Endothelial cell of umbilical vein (primary cell): ENCODE measurements around the gene GPANK1. TPM values are rescaled to one million over a fixed set of nuclear protein-coding genes. Genes with fewer than 3 reads are reported as not detected.

ENCODE experiments used
- BruUV-seq: library from RNA; stranded (reverse); fragments of 400-500 nt; replicated peaks from 2 replicates; lab custom pipeline; 2021; lab: Mats Ljungman, UMichigan
- CTCF ChIA-PET: fragments of 300-600, 350-600 bp; sonication (Branson Sonifier 250); formaldehyde crosslinking; loops from one replicate; lab custom pipeline; 2021; ENCODE audit warnings: antibody characterized with exemption, inconsistent platforms; lab: Charles Lee
- POLR2A ChIA-PET: fragments of 300-600, 350-600 bp; sonication (Branson Sonifier 250); formaldehyde crosslinking; loops from one replicate; lab custom pipeline; 2021; ENCODE audit warnings: antibody characterized with exemption, inconsistent platforms; lab: Charles Lee
- DNase-seq: peaks from one replicate; pipeline ENCODE4 v3.0.0-alpha.2; 2011; ENCODE audit warnings: low read depth, low spot score
- FAIRE-seq: peaks from 2 replicates; lab custom pipeline; 2011; peaks lifted over from hg19 to GRCh38; lab: Jason Lieb, UNC
- H2AFZ ChIP-seq: 2 replicates; pipeline ENCODE4 v1.6.0; 2012; ENCODE audit warnings: low read depth, low read length, control low read depth, inconsistent platforms
- H3K27ac ChIP-seq: 2 replicates; pipeline ENCODE4 v1.5.1; 2011; ENCODE audit warnings: low read depth, mild to moderate bottlenecking, control low read depth, low read length, moderate library complexity; ENCODE audit not compliant: insufficient read depth
- H3K27me3 ChIP-seq, 2 experiments: 2 replicates each; pipeline versions ENCODE4 v1.6.0 to v1.6.1; 2011; ENCODE audit warnings: low read length in 2 of 2, mixed read lengths in 1 of 2; ENCODE audit not compliant: control insufficient read depth in 2 of 2, insufficient read depth in 2 of 2
- H3K36me3 ChIP-seq, 2 experiments: 2 replicates in 1 of 2; 3 replicates in 1 of 2; pipeline ENCODE4 v1.5.1; 2011; ENCODE audit warnings: low read length in 2 of 2, mild to moderate bottlenecking in 1 of 2, moderate library complexity in 1 of 2; ENCODE audit not compliant: control insufficient read depth in 2 of 2, insufficient read depth in 2 of 2; ENCODE audit errors: extremely low read depth in 1 of 2
- H3K4me1 ChIP-seq: 3 replicates; pipeline ENCODE4 v1.5.1; 2011; ENCODE audit warnings: mild to moderate bottlenecking, low read length; ENCODE audit not compliant: control insufficient read depth, insufficient read depth; ENCODE audit errors: extremely low read depth
- H3K4me2 ChIP-seq: 2 replicates; pipeline ENCODE4 v1.6.1; 2011; ENCODE audit warnings: low read length, control low read depth, mixed read lengths; ENCODE audit not compliant: insufficient read depth
- H3K4me3 ChIP-seq, 3 experiments: fragments of 200-600 bp in 1 of 3; sonication (generic), shearing (Covaris generic) in 1 of 3; replicated peaks in 1 of 3; 2 replicates each; pipeline ENCODE4 v1.5.1; 2011 to 2016; ENCODE audit warnings: control low read depth in 3 of 3, low read length in 3 of 3, mild to moderate bottlenecking in 2 of 3, inconsistent platforms in 1 of 3, low read depth in 1 of 3, moderate library complexity in 1 of 3; ENCODE audit not compliant: insufficient read depth in 1 of 3
- H3K79me2 ChIP-seq: 2 replicates; pipeline ENCODE4 v1.6.0; 2012; ENCODE audit warnings: low read length, inconsistent platforms; ENCODE audit not compliant: control insufficient read depth, insufficient read depth
- H3K9ac ChIP-seq: replicated peaks from 2 replicates; pipeline ENCODE3; 2011; ENCODE audit warnings: low read length, control low read depth; ENCODE audit not compliant: insufficient read depth; ENCODE audit errors: extremely low read depth
- H3K9me1 ChIP-seq: replicated peaks from 3 replicates; pipeline ENCODE4 v1.6.0; 2011; ENCODE audit warnings: mild to moderate bottlenecking, low read length; ENCODE audit not compliant: control insufficient read depth, insufficient read depth; ENCODE audit errors: extremely low read depth
- H3K9me3 ChIP-seq: replicated peaks from 2 replicates; pipeline ENCODE4 v1.5.1; 2012; ENCODE audit warnings: low read length, inconsistent platforms; ENCODE audit not compliant: control insufficient read depth, insufficient read depth
- H4K20me1 ChIP-seq: replicated peaks from 2 replicates; pipeline ENCODE3; 2011; ENCODE audit warnings: mild to moderate bottlenecking, low read length; ENCODE audit not compliant: control insufficient read depth, insufficient read depth; ENCODE audit errors: extremely low read depth
- CTCF ChIP-seq, 2 donors: IDR thresholded peaks; 1 replicate in 1 of 2; 2 replicates in 1 of 2; pipeline ENCODE4 v1.5.1; 2011; ENCODE audit warnings: low read length in 2 of 2, mild to moderate bottlenecking in 2 of 2, moderate library complexity in 2 of 2, control low read depth in 1 of 2, inconsistent platforms in 1 of 2, low read depth in 1 of 2; ENCODE audit not compliant: insufficient read depth in 1 of 2; ENCODE audit errors: extremely low read depth in 1 of 2
- EZH2 ChIP-seq: IDR thresholded peaks from 2 replicates; pipeline ENCODE4 v1.6.1; 2012; ENCODE audit warnings: borderline replicate concordance, low read depth, mild to moderate bottlenecking, moderate library complexity, low read length, inconsistent platforms; ENCODE audit not compliant: severe bottlenecking
- FOS ChIP-seq: IDR thresholded peaks from 2 replicates; pipeline ENCODE4 v1.6.1; 2011; ENCODE audit warnings: mild to moderate bottlenecking, low read length, moderate library complexity, borderline replicate concordance; ENCODE audit not compliant: insufficient read depth
- GATA2 ChIP-seq: IDR thresholded peaks from 2 replicates; pipeline ENCODE4 v1.7.0; 2011; ENCODE audit warnings: low read depth, mild to moderate bottlenecking, moderate library complexity, mixed read lengths, low read length; ENCODE audit not compliant: insufficient read length, insufficient read depth
- JUN ChIP-seq: IDR thresholded peaks from 2 replicates; pipeline ENCODE4 v1.6.1; 2011; ENCODE audit warnings: borderline replicate concordance, low read depth; ENCODE audit not compliant: insufficient read length, insufficient read depth
- MYC ChIP-seq: IDR thresholded peaks from one replicate; pipeline ENCODE4 v1.6.1; 2011; ENCODE audit warnings: mild to moderate bottlenecking, low read depth, low read length
- POLR2A ChIP-seq: IDR thresholded peaks from 2 replicates; pipeline ENCODE4 v1.6.1; 2012; ENCODE audit warnings: low read depth, mild to moderate bottlenecking, control low read depth, low read length
- POLR2AphosphoS5 ChIP-seq: IDR thresholded peaks from 2 replicates; pipeline ENCODE4 v1.6.1; 2012; ENCODE audit warnings: low read depth, mild to moderate bottlenecking, control low read depth, low read length, moderate library complexity; ENCODE audit not compliant: insufficient read depth
- dilution Hi-C: fragments of 300-500 bp; cut with MboI; formaldehyde crosslinking; loops from one replicate; pipeline ENCODE4 v1.15.0; 2019; ENCODE audit warnings: low sequenced_read_pairs; ENCODE audit not compliant: extremely low pct_ligation_motif_present
- intact Hi-C: fragments of 100-400 bp; cut with micrococcal nuclease; formaldehyde crosslinking; loops from one replicate; pipeline ENCODE4 v1.10.0; 2022
- polyA plus RNA-seq, 4 experiments: library from polyadenylated mRNA; depleted of rRNA in 3 of 4; stranded (reverse) in 3 of 4; unstranded in 1 of 4; fragments of >200 nt; gene quantifications; 2 replicates each; pipeline versions ENCODE4 v1.2.1 to v1.2.3, GENCODE V29; 2011 to 2012; ENCODE audit warnings: missing spikeins in 1 of 4
- total RNA-seq: library from RNA; stranded (reverse); gene quantifications from 2 replicates; pipeline ENCODE4 v1.2.3, GENCODE V29; 2021
- TF ChIP-seq, protein P1 (sequence below): IDR thresholded peaks from 2 replicates; pipeline ENCODE4 v1.6.1; 2011; ENCODE audit not compliant: insufficient read depth, insufficient read length

GPANK1 gene
- total and polyA plus RNA-seq, 2 donors (not counting 3 experiments of a cell fraction or from before 2014, with no cell fraction given): 12.6 to 17.5 TPM

GRCh38 chr6:31663126-31663960, 1.5 kb downstream of the GPANK1 start:
- Histone ChIP-seq H3K4me2 (peak overlapping the region; percentile 86), H3K79me2 (peaks cover 46% of the 10 kb centered on the region), H3K27me3 (no peaks in the 10 kb centered on the region), H3K9ac (no peak overlapping the region), H3K9me3 (no peaks in the 10 kb centered on the region), H4K20me1 (no peaks in the 10 kb centered on the region), H2AFZ (no peak overlapping the region), H3K36me3 (peaks cover 7 to 10% of the 10 kb centered on the region in 2 experiments), H3K4me1 (peaks cover 44% of the 10 kb centered on the region), H3K4me3 (peak overlapping the region in 2 of 3 experiments; percentile 70 to 94), H3K9me1 (no peaks in the 10 kb centered on the region), H3K27ac (peak overlapping the region; percentile 14)
- CTCF ChIA-PET: interaction anchor here (0.8 to 5.7 kb wide), 6 partner anchors 11 to 159 kb away, joined by 3 to 38 read pairs (median 4); partner anchors contain the start of genes BAG6 and LSM2
- BruUV-seq: no TSS peak
- dilution Hi-C loops (no loop called here), intact Hi-C loops (loop anchor here (5.0 to 10.0 kb wide), 2 partner anchors 171 to 531 kb away; partner anchors contain the start of genes GPSM3 and PBX2)
- no peak for DNase-seq
- POLR2A ChIA-PET: interaction anchor here (0.9 to 1.0 kb wide), 2 partner anchors 11 to 164 kb away, joined by 3 to 5 read pairs; partner anchors contain the start of genes BAG6 and HSPA1B
- TF ChIP-seq CTCF (IDR thresholded peaks at IDR 0.05; ENCODE audit: extremely low read depth in 1 of 2, insufficient read depth in 1 of 2, low read depth in 1 of 2, low read length in 2 of 2): no peak
- TF ChIP-seq, protein P1, sequence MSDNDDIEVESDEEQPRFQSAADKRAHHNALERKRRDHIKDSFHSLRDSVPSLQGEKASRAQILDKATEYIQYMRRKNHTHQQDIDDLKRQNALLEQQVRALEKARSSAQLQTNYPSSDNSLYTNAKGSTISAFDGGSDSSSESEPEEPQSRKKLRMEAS: no peak
- no peak for TF ChIP-seq MYC
- TF ChIP-seq EZH2: no peak
- no peak for TF ChIP-seq JUN
- TF ChIP-seq GATA2: no peak
- TF ChIP-seq POLR2A: no peak
- no peak for TF ChIP-seq FOS
- TF ChIP-seq POLR2AphosphoS5: no peak
- no peak for FAIRE-seq
